Vagina (tissue), 2 donors: Measurements from ENCODE around the gene PLCG1. TPM values are rescaled to one million over a fixed set of nuclear protein-coding genes. Genes with fewer than 3 reads are reported as not detected.

Experiments used
- DNase-seq, 2 donors: peaks; one replicate each; pipeline ENCODE4 v3.0.0-alpha.2; 2017; ENCODE audit errors: extremely low spot score in 2 of 2
- H3K27ac ChIP-seq: fragments of 200-600 bp; sonication (generic); one replicate; pipeline ENCODE4 v1.5.1; 2019
- H3K27me3 ChIP-seq: fragments of 200-600 bp; sonication (generic); one replicate; pipeline ENCODE4 v1.5.1; 2019
- H3K36me3 ChIP-seq, 2 donors: fragments of 200-600 bp; sonication (generic); one replicate each; pipeline ENCODE4 v1.5.1; 2017 to 2019
- H3K4me1 ChIP-seq: fragments of 200-600 bp; sonication (generic); one replicate; pipeline ENCODE4 v1.5.1; 2019
- H3K4me3 ChIP-seq, 2 donors: fragments of 200-600 bp; sonication (generic); 1 replicate in 1 of 2; 2 replicates in 1 of 2; pipeline ENCODE4 v1.5.1; 2016 to 2019
- H3K9me3 ChIP-seq: fragments of 200-600 bp; sonication (generic); one replicate; pipeline ENCODE4 v1.5.1; 2019
- POLR2A ChIP-seq, 2 donors: fragments of 450-650 bp; IDR thresholded peaks; one replicate each; pipeline ENCODE4 v1.6.1; 2017; ENCODE audit warnings: antibody characterized with exemption in 2 of 2, mild to moderate bottlenecking in 2 of 2, moderate library complexity in 2 of 2
- POLR2AphosphoS5 ChIP-seq, 2 donors: sonication (generic); formaldehyde crosslinking; IDR thresholded peaks; one replicate each; pipeline ENCODE4 v1.9.0; 2017; ENCODE audit warnings: antibody characterized with exemption in 2 of 2, mild to moderate bottlenecking in 2 of 2, low read depth in 1 of 2; ENCODE audit not compliant: insufficient read depth in 1 of 2
- intact Hi-C: fragments of 100-400 bp; cut with DNase I; formaldehyde crosslinking; loops from one replicate; pipeline ENCODE4 v1.15.1; 2023
- total RNA-seq: library from RNA; depleted of rRNA; stranded (reverse); fragments of >200 nt; gene quantifications from one replicate; pipeline ENCODE4 v1.2.3, GENCODE V29; 2016
- TF ChIP-seq, protein P1 (sequence below), 3 experiments: fragments of 450-650 bp in 2 of 3; fragments of 200-600 bp in 1 of 3; sonication (generic) in 1 of 3; IDR thresholded peaks; one replicate each; pipeline ENCODE4 v1.5.1; 2017 to 2019; ENCODE audit warnings: antibody characterized with exemption in 3 of 3, mild to moderate bottlenecking in 2 of 3, moderate library complexity in 2 of 3

PLCG1 gene
- total RNA-seq, 1 donor from 2014 or later = 138 TPM

DNA sequence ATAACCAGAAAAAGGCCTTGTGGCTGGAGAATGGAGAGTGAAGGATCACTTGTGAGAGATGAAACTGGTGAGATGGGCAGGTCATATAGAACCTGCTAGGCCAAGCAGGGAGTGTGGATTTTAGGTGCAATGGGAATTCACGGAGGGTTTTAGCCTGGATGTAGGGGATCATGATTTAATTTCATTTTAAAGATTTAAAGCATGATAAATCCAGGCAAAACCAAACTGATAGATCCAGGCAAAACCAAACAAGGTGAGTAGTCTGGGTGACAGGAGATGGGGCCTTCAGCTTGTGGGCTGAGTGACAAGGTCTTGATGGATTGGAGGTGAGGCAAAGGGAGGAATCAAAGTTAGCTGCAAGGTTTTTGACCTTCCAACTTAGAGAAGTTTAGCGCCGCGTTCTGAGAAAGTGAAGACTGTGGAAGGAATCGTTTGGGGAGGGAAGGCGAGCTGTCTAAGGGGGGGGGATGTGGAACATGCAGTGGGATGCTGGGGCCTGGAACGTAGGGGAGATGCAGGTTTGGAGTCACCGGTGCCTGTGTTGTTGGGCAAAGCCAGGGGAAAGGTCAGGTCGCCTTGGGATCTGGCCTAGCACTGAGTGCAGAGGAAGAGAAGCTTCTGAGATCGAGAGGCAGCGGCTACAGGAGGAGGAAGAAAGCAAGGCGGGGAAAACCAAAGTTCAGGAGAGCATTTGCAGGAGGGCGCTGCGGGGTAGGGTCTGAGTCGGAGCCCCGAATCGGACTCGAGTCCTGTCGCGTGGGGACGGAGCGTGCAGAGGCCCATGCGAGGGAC lies 1.3 kb upstream of the PLCG1 start:
- Histone ChIP-seq H3K4me1 (peaks cover 59% of the 10 kb centered on the region), H3K36me3 (no peaks in the 10 kb centered on the region), H3K27ac (peak overlapping the region; percentile 98), H3K27me3 (no peaks in the 10 kb centered on the region), H3K4me3 (peak overlapping the region; percentile 86 to 91), H3K9me3 (no peaks in the 10 kb centered on the region)
- TF ChIP-seq POLR2AphosphoS5 (IDR thresholded peaks at IDR 0.05; ENCODE audit: insufficient read depth in 1 of 2, low read depth in 1 of 2) (no peak), POLR2A (IDR thresholded peaks at IDR 0.05) (no peak)
- TF ChIP-seq, protein P1, sequence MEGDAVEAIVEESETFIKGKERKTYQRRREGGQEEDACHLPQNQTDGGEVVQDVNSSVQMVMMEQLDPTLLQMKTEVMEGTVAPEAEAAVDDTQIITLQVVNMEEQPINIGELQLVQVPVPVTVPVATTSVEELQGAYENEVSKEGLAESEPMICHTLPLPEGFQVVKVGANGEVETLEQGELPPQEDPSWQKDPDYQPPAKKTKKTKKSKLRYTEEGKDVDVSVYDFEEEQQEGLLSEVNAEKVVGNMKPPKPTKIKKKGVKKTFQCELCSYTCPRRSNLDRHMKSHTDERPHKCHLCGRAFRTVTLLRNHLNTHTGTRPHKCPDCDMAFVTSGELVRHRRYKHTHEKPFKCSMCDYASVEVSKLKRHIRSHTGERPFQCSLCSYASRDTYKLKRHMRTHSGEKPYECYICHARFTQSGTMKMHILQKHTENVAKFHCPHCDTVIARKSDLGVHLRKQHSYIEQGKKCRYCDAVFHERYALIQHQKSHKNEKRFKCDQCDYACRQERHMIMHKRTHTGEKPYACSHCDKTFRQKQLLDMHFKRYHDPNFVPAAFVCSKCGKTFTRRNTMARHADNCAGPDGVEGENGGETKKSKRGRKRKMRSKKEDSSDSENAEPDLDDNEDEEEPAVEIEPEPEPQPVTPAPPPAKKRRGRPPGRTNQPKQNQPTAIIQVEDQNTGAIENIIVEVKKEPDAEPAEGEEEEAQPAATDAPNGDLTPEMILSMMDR (IDR thresholded peaks at IDR 0.05) = no peak
- intact Hi-C loops = no loop called here
- no peak for DNase-seq

DNA sequence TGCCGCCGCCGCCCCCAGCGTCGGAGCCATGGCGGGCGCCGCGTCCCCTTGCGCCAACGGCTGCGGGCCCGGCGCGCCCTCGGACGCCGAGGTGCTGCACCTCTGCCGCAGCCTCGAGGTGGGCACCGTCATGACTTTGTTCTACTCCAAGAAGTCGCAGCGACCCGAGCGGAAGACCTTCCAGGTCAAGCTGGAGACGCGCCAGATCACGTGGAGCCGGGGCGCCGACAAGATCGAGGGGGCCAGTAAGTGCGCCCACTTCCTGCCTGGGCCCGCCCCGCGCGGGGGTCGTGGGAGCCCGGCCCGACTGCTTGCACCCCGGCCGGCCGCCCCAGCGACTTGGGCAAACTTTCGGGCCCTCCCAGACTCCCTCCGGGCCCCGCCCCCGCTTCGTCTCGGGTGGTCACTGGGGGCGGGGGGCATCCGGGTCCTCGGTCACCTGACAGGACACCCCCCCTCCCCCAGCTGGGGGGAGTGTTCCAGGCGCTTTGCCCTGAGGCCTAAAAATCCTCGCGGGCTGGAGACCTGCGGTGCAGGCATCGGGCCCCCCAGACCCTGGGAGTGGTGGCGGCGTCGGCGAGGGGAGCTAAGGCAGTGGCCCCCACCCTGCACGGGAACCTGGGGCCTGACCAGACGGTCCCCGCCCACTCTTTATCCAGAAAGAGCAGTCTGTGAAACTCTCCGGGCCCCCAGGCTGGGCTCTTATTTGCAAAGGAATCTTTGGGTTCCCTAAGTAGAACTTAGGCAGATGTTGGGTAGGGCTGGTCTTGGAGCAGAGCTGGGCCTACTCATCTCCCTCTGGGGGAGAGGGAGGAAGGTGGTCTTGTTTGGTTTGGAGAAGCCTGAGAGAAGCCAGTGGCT lies 501 bp downstream of the PLCG1 start:
- H3K27me3 ChIP-seq = no peaks in the 10 kb centered on the region
- TF ChIP-seq POLR2AphosphoS5 (IDR thresholded peaks at IDR 0.05; ENCODE audit: insufficient read depth in 1 of 2, low read depth in 1 of 2) (peak in 1 of 2 donors; percentile 84), POLR2A (IDR thresholded peaks at IDR 0.05) (peak in 1 of 2 donors; percentile 11)
- TF ChIP-seq, protein P1 (IDR thresholded peaks at IDR 0.05) = no peak
- H3K4me3 ChIP-seq = peak overlapping the region; percentile 86 to 91
- intact Hi-C loops = no loop called here
- no peaks in the 10 kb centered on the region for H3K36me3 ChIP-seq
- H3K9me3 ChIP-seq = no peaks in the 10 kb centered on the region
- no peak for DNase-seq
- H3K4me1 ChIP-seq = peaks cover 77% of the 10 kb centered on the region
- peak overlapping the region; percentile 98 for H3K27ac ChIP-seq

DNA sequence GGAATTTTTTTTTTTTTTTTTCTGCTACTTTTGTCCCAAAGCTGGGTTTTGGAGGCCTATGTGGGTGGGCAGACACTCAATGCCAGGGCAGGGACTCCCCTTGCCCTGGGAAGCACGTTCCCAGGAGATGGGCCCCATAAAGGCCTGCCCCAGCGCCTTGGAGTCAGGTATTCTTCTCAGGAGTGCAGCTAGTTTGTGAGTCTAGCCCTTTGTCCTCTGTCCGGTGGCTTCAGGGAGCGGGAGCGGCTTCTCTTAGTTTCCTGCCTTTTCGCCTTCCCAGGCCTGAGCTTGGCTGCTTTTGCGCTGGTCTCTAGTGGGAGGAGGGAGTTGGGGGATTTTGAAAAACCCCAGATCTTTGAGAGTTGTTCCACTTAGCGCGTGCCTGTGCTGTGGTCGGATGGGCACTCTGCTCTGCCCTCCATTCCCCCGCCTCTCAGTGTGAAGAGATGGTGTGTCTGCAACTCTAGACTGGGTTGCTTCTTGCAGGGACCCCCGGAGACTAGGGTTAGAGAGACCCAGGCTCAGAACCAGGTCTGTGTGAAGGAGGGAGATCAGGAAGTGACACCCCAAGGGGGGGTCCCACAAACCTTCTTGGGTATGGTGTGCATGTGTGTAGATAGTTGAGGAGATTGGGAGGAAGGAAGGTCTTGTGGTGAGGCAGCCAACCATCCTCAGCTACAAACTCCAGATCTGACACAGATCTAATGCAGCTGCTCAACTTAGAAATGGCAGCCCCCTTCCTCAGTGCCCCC lies 1.3 kb downstream of the PLCG1 start:
- H3K27me3 ChIP-seq = no peaks in the 10 kb centered on the region
- peak overlapping the region; percentile 98 for H3K27ac ChIP-seq
- intact Hi-C loops = no loop called here
- H3K36me3 ChIP-seq = no peaks in the 10 kb centered on the region
- H3K4me1 ChIP-seq = peaks cover 85% of the 10 kb centered on the region
- peak overlapping the region; percentile 86 to 91 for H3K4me3 ChIP-seq
- DNase-seq = no peak
- H3K9me3 ChIP-seq = no peaks in the 10 kb centered on the region
- no peak for TF ChIP-seq POLR2AphosphoS5 (IDR thresholded peaks at IDR 0.05; ENCODE audit: insufficient read depth in 1 of 2, low read depth in 1 of 2)
- TF ChIP-seq, protein P1 (IDR thresholded peaks at IDR 0.05) = no peak
- TF ChIP-seq POLR2A (IDR thresholded peaks at IDR 0.05) = no peak

DNA sequence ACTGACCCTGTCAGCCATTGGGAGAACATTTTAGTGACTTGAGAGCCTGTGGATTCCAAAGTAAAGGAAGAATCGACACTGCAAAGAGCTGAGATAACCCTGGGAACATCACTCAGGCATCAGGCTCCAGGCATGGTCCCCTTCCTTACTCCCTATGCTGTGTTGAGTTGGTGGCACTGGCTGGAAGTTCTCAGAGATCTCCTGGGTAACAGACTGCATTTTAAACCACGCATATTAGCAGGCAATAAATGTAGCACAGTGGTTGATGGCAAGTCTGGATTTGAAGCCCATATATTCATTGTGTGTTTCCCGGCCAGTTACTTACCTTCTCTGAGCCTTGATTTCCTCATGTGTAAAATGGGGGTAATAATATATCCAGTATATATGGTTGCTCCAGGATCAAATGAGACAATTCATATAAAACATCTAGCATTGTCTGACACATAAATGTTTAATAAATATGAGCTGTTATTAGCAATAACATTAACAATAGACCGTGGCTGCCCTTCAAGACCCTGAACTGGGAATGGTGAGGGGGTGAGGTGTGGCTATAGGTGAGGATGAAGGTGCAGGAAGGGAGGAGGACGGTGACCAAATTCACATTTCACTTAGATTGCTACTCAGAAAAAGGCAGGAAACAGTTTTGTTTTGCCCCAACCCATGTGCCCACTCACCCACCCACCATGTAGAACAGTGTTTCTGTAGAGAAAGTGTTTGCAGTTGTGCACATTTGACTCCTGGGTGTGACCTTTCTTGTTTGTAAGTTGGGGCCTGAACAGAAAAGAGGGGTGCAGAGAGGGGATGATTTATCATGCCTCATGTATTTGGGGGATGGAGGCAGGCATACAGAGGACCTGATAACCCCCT lies 2.1 kb downstream of the PLCG1 start:
- intact Hi-C loops = no loop called here
- TF ChIP-seq, protein P1 (IDR thresholded peaks at IDR 0.05) = no peak
- TF ChIP-seq POLR2A (IDR thresholded peaks at IDR 0.05) (no peak), POLR2AphosphoS5 (IDR thresholded peaks at IDR 0.05; ENCODE audit: insufficient read depth in 1 of 2, low read depth in 1 of 2) (no peak)
- H3K4me3 ChIP-seq = peak overlapping the region; percentile 86 to 91

More for the DNA sequence above, 2.1 kb downstream of the PLCG1 start:
- H3K27ac ChIP-seq = peak overlapping the region; percentile 98
- H3K27me3 ChIP-seq = no peaks in the 10 kb centered on the region
- no peaks in the 10 kb centered on the region for H3K9me3 ChIP-seq
- peaks cover 81% of the 10 kb centered on the region for H3K4me1 ChIP-seq
- no peak for DNase-seq
- no peaks in the 10 kb centered on the region for H3K36me3 ChIP-seq
